HG03097 (cell line): Measurements from ENCODE around the gene EMILIN3.

Experiments
- ATAC-seq: cut with Tn5 transposase; IDR thresholded peaks from one replicate; pipeline ENCODE4 v1.9.1; 2021; ENCODE audit not compliant: unreplicated experiment, low FRiP score

Gene EMILIN3, protein sequence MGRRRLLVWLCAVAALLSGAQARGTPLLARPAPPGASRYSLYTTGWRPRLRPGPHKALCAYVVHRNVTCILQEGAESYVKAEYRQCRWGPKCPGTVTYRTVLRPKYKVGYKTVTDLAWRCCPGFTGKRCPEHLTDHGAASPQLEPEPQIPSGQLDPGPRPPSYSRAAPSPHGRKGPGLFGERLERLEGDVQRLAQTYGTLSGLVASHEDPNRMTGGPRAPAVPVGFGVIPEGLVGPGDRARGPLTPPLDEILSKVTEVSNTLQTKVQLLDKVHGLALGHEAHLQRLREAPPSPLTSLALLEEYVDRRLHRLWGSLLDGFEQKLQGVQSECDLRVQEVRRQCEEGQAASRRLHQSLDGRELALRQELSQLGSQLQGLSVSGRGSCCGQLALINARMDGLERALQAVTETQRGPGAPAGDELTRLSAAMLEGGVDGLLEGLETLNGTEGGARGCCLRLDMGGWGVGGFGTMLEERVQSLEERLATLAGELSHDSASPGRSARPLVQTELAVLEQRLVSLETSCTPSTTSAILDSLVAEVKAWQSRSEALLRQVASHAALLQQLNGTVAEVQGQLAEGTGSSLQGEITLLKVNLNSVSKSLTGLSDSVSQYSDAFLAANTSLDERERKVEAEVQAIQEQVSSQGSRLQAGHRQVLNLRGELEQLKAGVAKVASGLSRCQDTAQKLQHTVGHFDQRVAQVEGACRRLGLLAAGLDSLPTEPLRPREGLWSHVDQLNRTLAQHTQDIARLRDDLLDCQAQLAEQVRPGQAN

DNA sequence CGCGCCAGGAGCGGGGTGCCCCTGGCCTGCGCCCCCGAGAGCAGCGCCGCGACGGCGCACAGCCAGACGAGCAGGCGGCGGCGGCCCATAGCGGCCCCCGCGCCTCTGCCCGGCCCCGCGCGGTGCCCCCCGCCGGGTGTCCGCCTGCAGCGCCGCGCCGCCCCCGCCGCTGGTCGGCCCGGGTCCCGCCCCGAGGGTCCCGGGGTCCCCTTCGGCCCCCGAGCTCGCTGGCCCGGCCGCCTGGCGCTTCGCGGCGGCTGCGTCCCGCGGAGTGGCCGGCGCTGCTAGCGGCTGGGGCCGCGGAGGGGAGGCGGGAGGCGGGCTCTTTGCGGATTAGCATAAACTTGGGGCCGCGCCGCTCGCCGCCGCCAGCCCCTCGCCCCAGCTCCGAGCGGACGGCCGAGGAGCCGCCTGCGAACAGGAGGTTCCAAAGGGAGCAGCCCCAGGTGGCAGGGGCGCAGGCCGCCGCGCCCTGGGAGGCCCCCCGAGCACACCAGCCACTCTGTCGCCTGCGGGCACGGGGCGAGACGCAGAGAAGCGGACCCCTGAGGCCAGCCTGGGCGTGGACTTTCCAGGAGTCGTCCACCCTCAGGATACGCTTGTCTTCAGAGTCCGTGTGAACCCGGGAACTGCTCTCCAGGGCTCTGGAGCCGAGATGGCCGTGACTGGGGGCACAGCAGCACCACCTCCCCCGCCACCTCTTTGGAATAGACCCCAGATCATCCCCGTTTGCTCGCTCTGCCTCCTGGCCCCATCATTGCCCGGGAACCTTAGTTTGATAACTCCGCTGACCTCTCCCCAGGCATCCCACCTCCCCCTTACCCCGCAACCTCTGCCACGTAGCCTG lies at the start of gene EMILIN3:
TSS of gene EMILIN3 (minus strand) at position 273 of the 847 bp plus-strand sequence. CDS start at position 89, 184 bp downstream.
- no peak for ATAC-seq

DNA sequence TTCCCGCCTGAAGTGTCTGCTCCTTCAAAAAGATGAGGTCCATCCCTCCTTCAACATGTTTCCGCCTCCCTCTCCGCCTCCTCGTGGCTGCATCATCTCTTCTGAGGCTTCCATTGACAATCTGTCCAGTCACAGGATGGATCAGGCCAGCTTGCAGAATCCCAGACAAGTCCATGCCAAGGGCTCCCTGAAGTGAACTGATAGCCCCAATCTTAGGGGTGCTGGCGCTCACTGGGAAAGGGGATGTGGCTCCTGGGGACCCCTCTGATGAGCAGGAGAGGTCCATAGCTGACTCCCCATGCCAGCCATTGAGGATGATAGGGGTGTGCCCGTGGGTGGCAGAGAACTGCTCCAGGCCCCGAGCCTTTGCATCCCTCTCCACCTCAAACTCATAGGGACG lies 48.6 kb upstream of the EMILIN3 start:
- no peak for ATAC-seq

DNA sequence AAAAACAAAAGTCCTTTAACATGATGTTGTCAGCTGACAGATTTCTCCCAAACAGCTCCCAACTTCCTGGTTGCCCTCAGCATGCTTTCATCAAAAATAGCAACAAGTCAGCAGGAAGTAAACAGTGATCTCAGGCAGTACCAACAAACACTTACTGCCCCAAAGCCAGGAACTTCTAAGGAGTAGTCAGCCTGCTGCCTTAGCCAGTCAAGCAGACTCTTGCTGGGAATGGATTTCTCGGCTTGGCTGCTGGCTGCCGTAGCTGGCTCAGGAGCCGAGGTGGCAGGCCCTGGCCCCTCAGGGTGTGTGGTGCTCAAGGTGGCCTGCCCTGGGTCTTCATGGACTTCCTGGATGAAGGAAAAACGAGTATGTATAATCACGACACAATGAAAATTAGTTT lies 46.6 kb upstream of the EMILIN3 start:
- ATAC-seq = no peak

DNA sequence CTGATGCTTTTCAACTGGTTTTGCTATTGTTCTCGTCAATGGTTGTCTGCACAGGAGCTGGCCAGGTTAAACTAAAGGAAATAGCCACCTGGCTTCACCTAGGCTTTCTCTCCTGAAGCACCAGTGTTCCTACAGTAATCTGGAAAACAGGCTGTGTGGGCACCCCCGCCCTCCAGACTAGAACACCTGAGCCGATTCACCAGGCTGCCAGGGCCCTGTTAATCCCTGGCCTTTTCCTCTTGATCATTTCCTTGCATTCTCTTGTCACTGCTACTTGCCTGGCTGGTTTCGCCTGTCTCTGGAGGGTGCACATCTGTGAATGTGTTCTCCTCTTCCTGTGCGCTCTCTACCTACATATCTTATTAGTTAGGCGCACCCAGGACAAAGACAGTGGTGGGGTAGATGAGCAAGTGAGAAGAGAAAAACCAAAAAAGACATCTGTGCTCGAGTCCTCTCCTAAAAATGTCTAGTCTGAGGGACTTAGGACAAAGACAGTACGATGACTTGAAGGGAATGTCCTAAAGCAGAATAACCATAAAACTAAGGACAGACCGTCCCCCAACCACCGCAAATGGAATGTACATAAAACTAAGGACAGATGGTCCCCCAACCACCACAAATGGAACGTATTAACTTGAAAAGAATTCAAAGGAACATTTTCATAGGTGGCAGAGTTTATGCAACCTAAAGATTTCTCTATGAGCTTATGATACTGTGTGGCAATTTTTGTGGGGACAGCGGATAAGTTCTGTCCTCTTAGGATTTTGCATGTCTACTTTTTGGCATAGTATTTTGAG lies 45.9 kb upstream of the EMILIN3 start:
- ATAC-seq = no peak

DNA sequence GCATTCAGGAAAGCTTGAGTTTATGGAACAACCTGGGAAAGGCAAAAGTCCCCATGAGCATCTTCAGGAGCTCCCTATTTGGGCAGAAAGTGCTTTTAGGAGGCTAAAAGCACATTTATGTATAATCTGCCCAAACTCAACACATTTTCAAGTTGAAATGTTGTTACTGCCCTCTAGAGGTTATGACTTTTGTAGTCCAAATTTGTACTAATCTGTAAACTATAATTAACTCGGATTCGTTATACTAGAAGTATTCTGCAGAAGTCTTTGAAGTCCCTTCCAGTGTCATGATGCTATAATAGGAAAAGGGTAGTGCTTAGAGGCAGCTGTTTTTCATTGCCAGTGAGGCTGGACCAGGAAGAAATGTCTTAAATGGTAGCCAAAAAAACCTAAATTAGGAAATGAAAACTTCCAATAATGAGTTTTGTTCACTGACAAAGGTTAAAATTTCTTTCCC lies 44.8 kb upstream of the EMILIN3 start:
- no peak for ATAC-seq

DNA sequence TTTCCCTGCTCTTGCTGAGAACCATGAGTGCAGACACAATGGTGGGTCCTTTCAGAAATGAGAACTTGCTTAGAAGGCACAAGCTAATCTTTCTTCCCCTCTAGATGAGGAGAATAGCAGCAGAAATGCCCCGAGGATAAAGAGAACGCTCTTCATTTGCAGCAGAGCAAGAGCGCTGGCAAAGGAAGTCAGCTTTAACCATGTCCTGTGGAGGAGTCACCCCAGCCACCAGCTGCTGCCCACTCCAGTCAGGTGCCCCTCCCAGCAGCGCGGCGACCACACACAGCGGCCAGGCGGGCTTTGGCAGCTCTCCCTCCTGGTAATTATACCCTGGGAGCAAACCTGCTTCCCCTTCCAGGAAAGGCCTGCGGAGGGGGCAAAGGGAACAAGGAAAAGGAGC lies 42.4 kb upstream of the EMILIN3 start:
- no peak for ATAC-seq

DNA sequence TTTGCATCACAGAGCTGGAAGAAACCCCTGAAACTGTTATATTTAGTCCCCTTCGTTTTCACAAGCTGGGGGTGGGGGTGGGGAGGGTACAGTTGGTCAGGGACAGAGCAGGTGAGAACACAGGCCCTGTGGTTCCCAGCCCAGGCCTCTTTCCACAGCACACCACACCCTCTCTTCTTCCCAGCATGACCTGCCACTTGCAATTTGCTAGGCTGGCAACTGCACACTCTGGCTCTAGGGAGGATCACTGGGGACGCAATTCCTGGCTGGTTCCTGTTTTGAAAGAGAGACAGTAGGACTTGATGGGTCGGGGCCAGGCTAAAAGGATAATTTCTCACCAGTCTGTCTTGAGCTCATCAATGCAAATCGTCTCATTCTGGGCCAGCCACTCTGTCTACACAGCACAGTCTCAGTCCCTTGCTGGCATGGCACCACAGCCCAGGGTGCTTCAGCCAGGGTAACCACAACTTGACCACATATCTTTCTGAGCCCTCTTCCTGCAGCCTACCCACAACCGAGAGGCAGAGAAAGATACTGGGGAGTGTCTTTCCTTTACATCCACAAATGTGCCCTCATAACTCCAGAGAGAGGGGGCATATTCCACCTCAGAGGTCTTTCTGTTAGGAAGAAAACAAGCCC lies 41.7 kb upstream of the EMILIN3 start:
- ATAC-seq = no peak

DNA sequence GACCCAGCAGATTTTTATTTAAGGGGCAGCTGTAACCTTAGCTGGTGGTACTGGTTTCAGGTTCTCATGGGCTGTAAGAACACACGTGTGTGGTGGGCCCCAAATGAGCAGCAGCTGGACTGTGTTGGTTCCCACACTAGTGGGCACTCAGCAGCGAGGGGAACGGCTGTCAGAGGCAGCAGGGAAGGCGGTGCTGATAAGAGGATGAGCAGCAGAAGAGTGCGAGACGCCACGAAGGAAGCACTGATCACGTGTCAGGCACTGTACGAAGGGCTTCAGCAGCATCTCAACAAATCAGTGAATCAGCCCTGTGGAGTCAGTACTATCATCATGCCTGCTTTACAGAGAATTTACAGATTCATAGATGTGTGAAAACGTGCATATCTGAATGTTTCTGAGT lies 41.0 kb upstream of the EMILIN3 start:
- ATAC-seq = no peak

DNA sequence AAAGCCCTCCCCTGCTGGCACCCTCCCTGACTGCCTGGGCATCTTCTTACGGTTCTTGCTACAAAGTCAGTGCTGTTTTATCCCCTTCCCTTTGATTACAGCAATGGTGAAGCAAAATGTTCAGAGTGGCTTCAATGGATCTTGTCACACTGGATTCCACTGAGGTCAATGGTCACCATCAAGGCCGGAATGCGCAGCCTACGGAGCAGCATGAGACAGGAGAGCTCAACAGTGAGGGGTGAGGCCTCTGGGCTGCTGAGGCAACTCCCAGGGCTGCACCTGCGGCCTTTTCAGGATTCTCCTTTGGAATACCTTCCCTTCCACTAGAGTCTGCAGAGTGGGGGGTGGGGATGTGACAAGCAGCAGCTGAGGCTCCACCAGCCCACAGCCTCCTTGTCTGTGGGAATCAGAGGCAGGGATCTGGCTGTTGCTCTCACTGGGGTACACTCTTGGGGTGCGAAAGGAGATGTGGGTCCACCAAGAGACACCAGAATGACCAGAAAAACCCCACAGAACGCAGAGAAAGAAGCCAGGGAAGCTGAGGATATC lies 40.4 kb upstream of the EMILIN3 start:
- ATAC-seq = no peak

DNA sequence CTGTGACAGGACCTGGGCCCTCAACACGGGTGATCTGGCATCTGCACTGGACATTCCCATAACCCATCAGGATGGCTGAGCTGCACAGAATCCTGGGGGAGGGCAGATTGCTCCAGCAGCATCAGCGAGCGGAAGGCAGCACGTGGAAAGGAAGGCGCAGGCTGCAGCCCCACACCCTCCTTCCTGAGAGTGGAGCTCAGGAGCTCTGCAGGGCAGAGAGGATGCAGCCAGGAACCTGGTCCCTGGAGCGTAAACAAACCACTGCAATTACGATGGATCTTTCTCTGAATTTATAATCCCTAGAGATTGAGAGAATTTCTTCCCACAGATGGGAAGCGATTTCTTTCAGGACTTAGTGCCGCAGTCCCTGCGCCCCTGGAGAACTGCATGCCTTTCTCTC lies 39.7 kb upstream of the EMILIN3 start:
- no peak for ATAC-seq

DNA sequence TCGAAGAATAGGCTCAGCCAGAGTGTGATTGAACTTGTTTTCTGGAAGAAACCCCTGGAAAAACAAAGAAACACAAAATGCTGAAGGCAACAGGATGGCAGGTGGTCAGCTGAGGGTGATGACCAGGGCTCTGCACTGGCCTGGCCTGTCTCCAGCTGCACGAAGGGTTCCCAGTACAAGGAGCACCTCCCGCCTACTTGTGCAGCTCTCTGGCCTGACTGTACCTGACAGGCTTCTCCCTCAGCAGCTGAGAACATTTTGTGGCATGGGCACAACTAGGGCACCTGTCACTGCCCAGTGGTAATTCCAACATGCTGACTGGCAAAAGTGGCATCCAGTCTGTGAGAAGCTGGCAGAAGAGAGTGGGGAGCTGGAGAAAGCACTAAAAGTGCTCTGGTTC lies 38.8 kb upstream of the EMILIN3 start:
- ATAC-seq = no peak

DNA sequence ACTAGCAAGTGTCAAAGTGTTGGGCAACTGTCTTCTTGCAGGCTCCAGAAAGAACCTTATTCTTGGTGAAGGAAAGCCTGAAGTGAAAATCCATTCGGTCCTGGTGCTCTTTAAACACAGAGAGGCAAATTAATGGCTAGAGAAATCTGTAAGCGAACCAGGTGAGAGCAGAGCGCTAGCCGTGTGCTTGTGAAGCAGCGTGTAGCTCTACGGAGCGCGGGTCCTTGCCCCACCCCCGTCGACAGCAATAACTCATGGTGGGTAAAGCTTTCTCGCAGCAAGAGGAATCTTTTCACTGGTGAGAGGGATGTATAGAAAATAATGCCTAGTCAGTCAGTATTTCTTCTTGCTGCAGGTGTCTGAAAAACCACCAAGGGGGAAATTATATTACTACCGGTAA lies 37.0 kb upstream of the EMILIN3 start:
- ATAC-seq = no peak

DNA sequence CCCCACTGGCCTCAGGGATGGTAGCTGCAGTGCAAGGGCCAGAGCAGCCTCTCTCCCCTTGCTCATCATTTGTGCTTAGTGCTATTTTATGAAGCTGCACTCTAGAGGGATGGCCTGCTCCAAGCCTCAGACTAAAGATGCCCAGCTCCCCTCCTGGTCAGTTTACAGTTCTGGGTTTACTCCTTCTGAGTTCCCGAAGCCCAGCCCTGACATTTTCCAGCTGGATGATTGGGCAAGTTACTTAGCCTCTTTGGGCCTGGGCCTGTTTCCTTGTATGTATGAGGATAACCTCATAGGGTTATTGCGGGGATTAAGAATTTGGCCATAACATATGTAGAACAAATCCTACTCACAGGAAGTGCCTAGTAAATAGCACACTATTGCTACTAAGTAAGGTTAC lies 31.8 kb upstream of the EMILIN3 start:
- ATAC-seq = no peak

DNA sequence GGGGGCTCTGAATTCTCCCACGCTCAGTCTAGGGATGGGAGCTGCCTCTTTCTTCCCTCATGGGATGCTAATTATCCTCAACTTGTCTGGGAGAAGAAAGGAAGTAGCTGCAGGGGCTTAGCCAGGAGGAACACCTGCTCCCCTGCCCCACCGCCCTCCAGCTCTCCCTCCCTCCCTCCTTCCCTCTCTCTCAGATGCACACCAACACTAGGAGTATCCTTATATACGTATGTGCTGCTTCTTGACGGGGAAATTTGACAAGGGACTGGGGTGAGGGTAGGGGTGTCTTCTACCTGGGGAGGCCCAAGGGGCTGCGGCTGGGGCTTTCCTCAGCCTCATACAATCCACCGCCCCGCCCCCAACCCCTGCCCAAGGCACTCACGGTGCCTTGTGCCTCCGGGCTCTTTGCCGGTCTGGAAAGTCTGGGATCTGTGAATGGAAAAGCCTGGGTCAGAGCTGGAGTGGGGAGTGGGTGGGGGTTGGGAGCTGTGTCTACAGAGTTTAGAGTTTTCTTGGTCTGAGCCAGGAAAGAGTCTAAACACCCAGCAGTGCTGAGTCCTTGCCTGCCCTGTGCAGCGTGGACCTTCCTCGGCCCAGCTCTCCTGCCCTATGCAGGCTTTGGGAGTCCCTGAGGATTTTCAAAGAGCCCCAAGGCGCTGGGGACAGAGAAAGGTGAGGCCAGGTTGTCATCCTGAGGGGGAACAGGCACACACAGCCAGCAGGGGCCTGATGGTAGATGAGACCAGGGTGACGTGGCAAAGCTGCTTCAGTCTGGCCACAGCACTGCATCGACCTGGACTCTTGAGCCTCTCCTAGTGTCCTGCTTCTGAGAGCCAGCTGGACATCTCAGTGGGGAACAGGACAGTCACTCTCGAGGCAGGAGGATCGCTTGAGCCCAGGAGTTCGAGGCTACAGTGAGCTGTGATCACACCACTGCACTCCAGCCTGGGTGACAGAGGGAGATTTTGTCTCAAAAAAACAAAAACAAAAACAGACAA lies 29.3 kb upstream of the EMILIN3 start:
- ATAC-seq = no peak

DNA sequence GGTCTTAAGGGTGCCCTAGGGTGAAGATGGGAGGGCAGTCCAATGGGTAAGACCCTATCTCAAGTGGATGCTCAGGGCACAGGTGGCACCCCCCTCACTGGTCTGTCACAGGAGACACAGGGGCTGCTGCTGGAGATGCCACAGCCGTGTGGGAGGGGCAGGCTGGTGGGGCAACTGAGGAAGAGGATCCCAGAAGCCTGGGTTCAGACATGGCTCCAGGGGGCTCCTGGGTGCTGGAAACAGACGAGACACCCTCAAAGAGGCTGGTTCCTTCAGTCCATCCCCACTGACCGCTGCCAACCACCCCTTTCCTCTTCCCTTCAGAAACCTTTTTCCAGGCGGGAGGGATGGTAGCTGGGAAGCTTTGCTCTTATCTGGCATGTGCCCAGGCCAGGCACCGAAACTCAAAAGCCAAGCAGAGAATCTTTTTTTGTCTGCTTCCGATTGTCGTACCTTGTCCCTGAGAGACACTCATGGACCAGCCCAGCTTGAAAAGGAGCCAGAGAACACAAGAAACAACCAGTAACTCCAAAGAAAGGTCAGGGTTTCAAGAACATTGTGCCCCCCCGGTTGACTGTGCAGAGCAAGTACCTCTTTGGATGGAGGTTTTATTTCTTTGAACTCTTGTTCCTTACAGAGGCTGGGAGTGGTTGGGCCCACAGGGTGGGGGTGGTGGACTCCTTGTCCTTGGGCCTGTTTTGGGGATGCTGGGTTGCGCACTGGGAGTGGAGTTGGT lies 28.5 kb upstream of the EMILIN3 start:
- ATAC-seq = no peak

DNA sequence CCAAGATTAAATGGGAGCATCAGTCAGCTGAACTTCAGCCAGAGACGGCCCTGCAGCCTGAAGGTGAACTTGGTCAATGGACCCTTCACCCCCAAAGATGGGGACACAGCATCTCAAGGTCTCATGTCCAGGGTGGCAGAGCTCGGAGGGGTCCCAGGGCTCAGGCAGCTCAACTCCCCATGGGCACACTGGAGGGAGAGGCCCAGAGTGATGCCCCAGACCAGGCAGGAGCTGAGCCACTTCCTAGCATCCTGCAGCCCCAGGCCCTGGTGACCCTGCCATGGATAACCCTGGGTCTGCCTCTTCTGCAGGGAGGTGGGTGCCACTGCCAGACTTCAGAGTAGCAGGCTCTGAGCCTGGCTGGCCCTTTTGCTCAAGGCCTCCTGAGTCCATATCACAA lies 27.5 kb upstream of the EMILIN3 start:
- no peak for ATAC-seq

DNA sequence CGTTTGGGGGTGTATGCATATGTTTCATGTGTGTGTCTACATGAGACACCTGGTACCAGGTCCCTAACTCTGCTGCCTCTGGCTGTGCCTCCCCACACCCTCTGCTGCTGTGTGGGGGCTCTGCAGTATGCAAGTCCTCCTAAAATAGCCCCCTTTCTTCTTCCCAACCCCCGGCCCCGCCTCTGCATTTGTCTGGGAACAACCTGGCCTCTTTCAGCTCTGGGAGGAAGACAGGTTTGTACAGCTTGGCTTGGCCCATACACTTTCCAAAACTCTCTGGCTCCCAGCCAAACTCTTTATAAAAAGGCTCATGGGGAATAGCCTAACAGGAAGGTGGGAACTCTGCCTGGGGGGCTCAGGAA lies 27.1 kb upstream of the EMILIN3 start:
- ATAC-seq = no peak
